Measurements from ENCODE around the gene TSTD1. TPM values are rescaled to one million over a fixed set of nuclear protein-coding genes. Genes with fewer than 3 reads are reported as not detected.

The TSTD1 gene, protein sequence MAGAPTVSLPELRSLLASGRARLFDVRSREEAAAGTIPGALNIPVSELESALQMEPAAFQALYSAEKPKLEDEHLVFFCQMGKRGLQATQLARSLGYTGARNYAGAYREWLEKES
- total RNA-seq (2021; ENCODE audit: unreplicated experiment), result 116 TPM
- 157 and 191 TPM in 2 replicates for polyA plus RNA-seq (2012)
- Bru-seq, nascent RNA, result percentile 97 among the genes with signal in this experiment
- percentile 97 among the genes with signal in this experiment for BruChase-seq, experiment 1, labeled RNA remaining after a 6-hour chase
- percentile 98 among the genes with signal in this experiment for BruChase-seq, experiment 2, labeled RNA remaining after a 2-hour chase
- long read RNA-seq, transcript TSTD1-204 (4 exons, 593 nt), result major isoform, 48 of 112 reads
- long read RNA-seq, transcript TSTD1-203 (3 exons, 457 nt), result minor isoform, 27 of 112 reads
- long read RNA-seq, transcript TSTD1-205 (2 exons, 591 nt), result minor isoform, 7 of 112 reads
- long read RNA-seq, partial matches to known transcripts, result 13 of 112 reads
- long read RNA-seq, other reads (novel, unspliced or antisense), result 13 of 112 reads

DNA sequence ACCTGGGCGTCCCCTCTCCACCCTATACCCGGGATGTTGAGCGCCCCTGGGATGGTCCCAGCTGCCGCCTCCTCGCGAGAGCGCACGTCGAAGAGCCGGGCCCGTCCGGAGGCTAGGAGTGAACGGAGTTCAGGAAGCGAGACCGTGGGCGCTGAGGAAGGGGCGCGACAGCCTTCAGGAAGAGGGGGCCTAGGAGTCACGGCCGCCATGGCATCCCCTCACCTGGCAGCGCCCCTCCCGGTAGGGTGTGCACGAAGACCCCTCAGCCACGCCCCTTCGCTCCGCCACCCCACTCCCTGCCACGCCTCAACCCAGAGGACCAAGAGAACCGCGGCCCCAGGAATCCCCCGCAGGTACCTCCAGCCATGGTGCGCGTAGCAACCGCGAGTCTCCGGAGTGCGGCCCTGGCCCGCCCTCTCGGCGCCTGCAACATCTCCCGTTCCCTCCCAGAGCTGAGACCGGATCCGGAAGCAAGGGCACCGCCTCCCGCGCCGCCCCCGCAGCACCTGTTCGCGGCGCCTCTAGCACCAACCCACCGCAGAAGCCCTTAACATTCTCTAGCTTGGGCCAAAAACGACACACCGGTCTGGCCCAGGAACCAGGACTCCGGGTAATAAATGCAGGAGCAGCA, at the start of gene TSTD1:
TSTD1 (minus strand) TSS at position 442 of the 631 bp plus-strand sequence; CDS start at position 367, 75 bp downstream.
- intact Hi-C loops (cut with micrococcal nuclease), result loop anchor here (2.0 kb wide), 1 partner anchor 42 kb away; no protein-coding TSS in a partner anchor
- peak within 1 kb of the TSS; percentile 77 for H3K9ac ChIP-seq (ENCODE audit: low read length)

GRCh38 chr1:161086457-161086856, 47.7 kb upstream of the TSTD1 start:
- intact Hi-C loops (cut with micrococcal nuclease), result no loop called here
- POLR2A ChIA-PET, result no interaction called here

More for the DNA sequence above, at the start of gene TSTD1:
- TF ChIP-seq SRF (IDR thresholded peaks at IDR 0.05; ENCODE audit: low read depth) (no peak), POLR2A (IDR thresholded peaks at IDR 0.05; ENCODE audit: borderline replicate concordance, extremely low read depth, insufficient read depth, insufficient read length) (peak; percentile 57), SIN3A (IDR thresholded peaks at IDR 0.05; ENCODE audit: low read depth) (no peak), ZFX (IDR thresholded peaks at IDR 0.05) (peak; percentile 51; the same call in 1 of the 2 replicates), TCF7L2 (IDR thresholded peaks at IDR 0.05; ENCODE audit: borderline replicate concordance, extremely low read depth, insufficient read depth, insufficient read length) (no peak), CEBPB (IDR thresholded peaks at IDR 0.05; ENCODE audit: low read depth) (no peak), POLR2AphosphoS5 (IDR thresholded peaks at IDR 0.05; ENCODE audit: low read depth, low read length) (peak; percentile 91), EZH2 (IDR thresholded peaks at IDR 0.05) (no peak)
- Histone ChIP-seq H3K79me2 (ENCODE audit: insufficient read depth, low read length) (peaks cover 34% of the 10 kb centered on the region), H3K9me2 (ENCODE audit: insufficient read depth) (no peaks in the 10 kb centered on the region), H4K20me1 (ENCODE audit: insufficient read depth) (no peaks in the 10 kb centered on the region), H3K4me3 (replicated peaks in 1 of 2; ENCODE audit: low read depth in 1 of 2, low read length in 2 of 2) (peak within 1 kb of the TSS; percentile 76 to 88), H3K36me3 (ENCODE audit: control insufficient read depth in 1 of 2, insufficient read depth in 2 of 2, low read length in 2 of 2) (peaks cover 10 to 31% of the 10 kb centered on the region in 2 experiments; a peak in 3 of 4 replicates), H3K27me3 (ENCODE audit: insufficient read depth, low read length) (no peaks in the 10 kb centered on the region), H3K4me1 (ENCODE audit: control insufficient read depth in 1 of 2, insufficient read depth in 2 of 2, low read length in 2 of 2) (peaks cover 14 to 32% of the 10 kb centered on the region in 2 experiments), H3K9me3 (ENCODE audit: control insufficient read depth in 1 of 2, insufficient read depth in 1 of 2, low read depth in 1 of 2, low read length in 2 of 2) (no peaks in the 10 kb centered on the region), H3K4me2 (ENCODE audit: low read length) (peak within 1 kb of the TSS; percentile 90), H2AFZ (ENCODE audit: low read depth, low read length, poor library complexity, severe bottlenecking) (peak within 1 kb of the TSS; percentile 16), H3K27ac (ENCODE audit: low read depth, low read length) (peak within 1 kb of the TSS; percentile 88)
- POLR2A ChIA-PET, result interaction anchor here (0.8 to 2.3 kb wide), 7 partner anchors 7 to 128 kb away, joined by 3 to 24 read pairs (median 4); partner anchors contain the start of genes F11R, PPOX and USF1
- BruUV-seq (replicated peaks), result TSS peak; percentile 72
- CTCF ChIA-PET, result interaction anchor here (0.9 to 1.1 kb wide), 2 partner anchors 17 to 267 kb away, joined by 4 to 5 read pairs; partner anchors contain the start of gene F11R
- DNase-seq (ENCODE audit: low read depth, low spot score) (no peak), ATAC-seq (peak; percentile 83)
- RAD21 ChIA-PET (ENCODE audit: low non-redundant PET in 1 of 2, low total read pairs in 2 of 2, uncharacterized antibody in 2 of 2, unreplicated experiment in 2 of 2), result interaction anchor here in 1 of 2 experiments (0.7 kb wide), 1 partner anchor 59 kb away, joined by 3 read pairs; no protein-coding TSS in a partner anchor

More at GRCh38 chr1:161086457-161086856, 47.7 kb upstream of the TSTD1 start:
- Histone ChIP-seq H3K27me3 (ENCODE audit: insufficient read depth, low read length) (no peaks in the 10 kb centered on the region), H3K9ac (ENCODE audit: low read length) (no peak overlapping the region), H3K9me3 (ENCODE audit: control insufficient read depth in 1 of 2, insufficient read depth in 1 of 2, low read depth in 1 of 2, low read length in 2 of 2) (no peaks in the 10 kb centered on the region), H3K79me2 (ENCODE audit: insufficient read depth, low read length) (no peaks in the 10 kb centered on the region), H3K9me2 (ENCODE audit: insufficient read depth) (no peaks in the 10 kb centered on the region), H3K4me1 (ENCODE audit: control insufficient read depth in 1 of 2, insufficient read depth in 2 of 2, low read length in 2 of 2) (peaks cover 35 to 85% of the 10 kb centered on the region in 2 experiments), H3K4me2 (ENCODE audit: low read length) (peak overlapping the region; percentile 22), H4K20me1 (ENCODE audit: insufficient read depth) (no peaks in the 10 kb centered on the region), H3K27ac (ENCODE audit: low read depth, low read length) (no peak overlapping the region), H2AFZ (ENCODE audit: low read depth, low read length, poor library complexity, severe bottlenecking) (no peak overlapping the region), H3K36me3 (ENCODE audit: control insufficient read depth in 1 of 2, insufficient read depth in 2 of 2, low read length in 2 of 2) (no peaks in the 10 kb centered on the region), H3K4me3 (replicated peaks in 1 of 2; ENCODE audit: low read depth in 1 of 2, low read length in 2 of 2) (no peak overlapping the region)
- ATAC-seq (no peak), DNase-seq (ENCODE audit: low read depth, low spot score) (no peak)
- no TSS peak for BruUV-seq (replicated peaks)
- TF ChIP-seq EGR1 (IDR thresholded peaks at IDR 0.05; ENCODE audit: low read depth) (no peak), RAD21 (IDR thresholded peaks at IDR 0.05; ENCODE audit: low read depth) (no peak), YY1 (IDR thresholded peaks at IDR 0.05; ENCODE audit: extremely low read depth, insufficient replicate concordance, low read depth, low read length) (no peak), EZH2phosphoT487 (IDR thresholded peaks at IDR 0.05; ENCODE audit: borderline replicate concordance) (no peak), FOSL1 (IDR thresholded peaks at IDR 0.05; ENCODE audit: low read depth) (no peak), JUND (IDR thresholded peaks at IDR 0.05) (no peak), EZH2 (IDR thresholded peaks at IDR 0.05) (no peak), SIN3A (IDR thresholded peaks at IDR 0.05; ENCODE audit: low read depth) (no peak), ZFX (IDR thresholded peaks at IDR 0.05) (no peak), POLR2A (IDR thresholded peaks at IDR 0.05; ENCODE audit: borderline replicate concordance, extremely low read depth, insufficient read depth, insufficient read length) (no peak), SRF (IDR thresholded peaks at IDR 0.05; ENCODE audit: low read depth) (no peak), ZNF274 (IDR thresholded peaks at IDR 0.05; ENCODE audit: low read depth, low read length) (no peak), CEBPB (IDR thresholded peaks at IDR 0.05; ENCODE audit: low read depth) (no peak)
- CTCF ChIA-PET, result no interaction called here
- RAD21 ChIA-PET (ENCODE audit: low non-redundant PET in 1 of 2, low total read pairs in 2 of 2, uncharacterized antibody in 2 of 2, unreplicated experiment in 2 of 2), result no interaction called here
